HepG2 (cell line): ENCODE results near the gene KLF13. TPM values are rescaled to one million over a fixed set of nuclear protein-coding genes. Genes with fewer than 3 reads are reported as not detected.

Experiments
- ATAC-seq: fragments of 200-7000 bp; cut with Tn5 transposase; 3 replicates; pipeline ENCODE4 v1.9.1; 2020; ENCODE audit warnings: mild to moderate bottlenecking, moderate library complexity
- BruUV-seq: library from RNA; stranded (reverse); fragments of 400-500 nt; replicated peaks from 2 replicates; lab custom pipeline; 2021; lab: Mats Ljungman, UMichigan
- CTCF ChIA-PET: fragments of 300-600 bp; formaldehyde crosslinking; extraction: SDS; loops from one replicate; lab custom pipeline; 2021; ENCODE audit warnings: low total read pairs, inconsistent platforms, low intra/inter-chr PET ratio; lab: Yijun Ruan, JAX
- POLR2A ChIA-PET: fragments of 350-600 bp; sonication (Branson Sonifier 250); formaldehyde crosslinking; loops from one replicate; lab custom pipeline; 2020; ENCODE audit warnings: antibody characterized with exemption, inconsistent platforms; lab: Yijun Ruan, JAX
- DNase-seq: peaks from one replicate; pipeline ENCODE4 v3.0.0-alpha.2; 2015; ENCODE audit warnings: low spot score
- FAIRE-seq: peaks from 3 replicates; lab custom pipeline; 2011; peaks lifted over from hg19 to GRCh38; lab: Jason Lieb, UNC
- H2AFZ ChIP-seq: one replicate; pipeline ENCODE4 v1.6.1; 2011; ENCODE audit warnings: low read length, inconsistent platforms
- H3K27ac ChIP-seq: fragments of 300-600 bp; 3 replicates; pipeline ENCODE4 v1.8.0; 2011; ENCODE audit warnings: mixed run types, mild to moderate bottlenecking, mixed read lengths, low read length, inconsistent platforms; ENCODE audit not compliant: insufficient read depth; ENCODE audit errors: extremely low read length
- H3K27me3 ChIP-seq, 2 experiments: fragments of 200-600 bp in 1 of 2; 2 replicates in 1 of 2; 3 replicates in 1 of 2; pipeline versions ENCODE4 v1.6.0 to v1.8.0; 2011; ENCODE audit warnings: low read length in 2 of 2, mild to moderate bottlenecking in 2 of 2, moderate library complexity in 2 of 2, inconsistent platforms in 1 of 2; ENCODE audit not compliant: insufficient read depth in 2 of 2, control insufficient read depth in 1 of 2
- H3K36me3 ChIP-seq, 2 experiments: fragments of 200-600 bp in 1 of 2; replicated peaks in 1 of 2; 2 replicates in 1 of 2; 3 replicates in 1 of 2; pipeline versions ENCODE4 v1.5.1 to v1.8.0; 2011; ENCODE audit warnings: low read length in 2 of 2, inconsistent platforms in 1 of 2; ENCODE audit not compliant: insufficient read depth in 2 of 2, control insufficient read depth in 1 of 2
- H3K4me1 ChIP-seq: 2 replicates; pipeline ENCODE4 v1.5.1; 2012; ENCODE audit warnings: low read length, inconsistent platforms; ENCODE audit not compliant: insufficient read depth
- H3K4me2 ChIP-seq: 2 replicates; pipeline ENCODE4 v1.6.0; 2011; ENCODE audit warnings: low read depth, low read length, inconsistent platforms
- H3K4me3 ChIP-seq, 3 experiments: fragments of 200-600 bp in 1 of 3; sonication (generic), shearing (Covaris generic) in 1 of 3; replicated peaks in 1 of 3; 2 replicates each; pipeline ENCODE4 v1.5.1; 2011 to 2016; ENCODE audit warnings: low read length in 3 of 3, inconsistent platforms in 2 of 3, low read depth in 2 of 3, mild to moderate bottlenecking in 2 of 3, control low read depth in 1 of 3, mixed read lengths in 1 of 3; ENCODE audit not compliant: insufficient read depth in 1 of 3
- H3K79me2 ChIP-seq: one replicate; pipeline ENCODE4 v1.6.1; 2011; ENCODE audit warnings: low read length, inconsistent platforms; ENCODE audit not compliant: insufficient read depth
- H3K9ac ChIP-seq: 2 replicates; pipeline ENCODE4 v1.6.0; 2011; ENCODE audit warnings: mild to moderate bottlenecking, low read depth, low read length, inconsistent platforms; ENCODE audit not compliant: insufficient read depth
- H3K9me3 ChIP-seq: 2 replicates; pipeline ENCODE4 v1.5.1; 2012; ENCODE audit warnings: mild to moderate bottlenecking, low read length
- H4K20me1 ChIP-seq: 2 replicates; pipeline ENCODE4 v1.6.0; 2011; ENCODE audit warnings: inconsistent platforms, mild to moderate bottlenecking, low read length, moderate library complexity; ENCODE audit not compliant: insufficient read depth
- ATF1 ChIP-seq: IDR thresholded peaks from 2 replicates; pipeline ENCODE4 v1.6.1; 2016; ENCODE audit warnings: mild to moderate bottlenecking, control low read depth
- CHD4 ChIP-seq: fragments of 200-600 bp; sonication (generic); IDR thresholded peaks from 2 replicates; pipeline ENCODE4 v1.7.0; 2017; ENCODE audit warnings: mild to moderate bottlenecking, low read length, borderline replicate concordance
- FLYWCH1 ChIP-seq: sonication (generic); formaldehyde crosslinking; IDR thresholded peaks from 2 replicates; pipeline ENCODE4 v1.8.1; 2023; ENCODE audit warnings: mild to moderate bottlenecking, missing genetic modification reagents
- GATA4 ChIP-seq: sonication (generic); IDR thresholded peaks from 2 replicates; pipeline ENCODE4 v1.6.1; 2016; ENCODE audit warnings: antibody characterized with exemption, low read depth, borderline replicate concordance
- JDP2 ChIP-seq: sonication (generic); formaldehyde crosslinking; IDR thresholded peaks from 2 replicates; pipeline ENCODE4 v1.8.1; 2022; ENCODE audit warnings: missing genetic modification reagents, borderline replicate concordance
- LCORL ChIP-seq, 2 experiments: fragments of 450-650 bp in 1 of 2; sonication (generic) in 1 of 2; formaldehyde crosslinking in 1 of 2; IDR thresholded peaks; 2 replicates each; pipeline versions ENCODE4 v1.5.0 to v1.6.1; 2017 to 2020; ENCODE audit warnings: antibody characterized with exemption in 1 of 2, missing genetic modification reagents in 1 of 2
- NR2F2 ChIP-seq: IDR thresholded peaks from 2 replicates; pipeline ENCODE4 v1.6.1; 2012; ENCODE audit warnings: low read depth, inconsistent platforms, borderline replicate concordance
- POLR2G ChIP-seq: fragments of 200-400 bp; formaldehyde crosslinking; IDR thresholded peaks from 2 replicates; pipeline ENCODE4 v1.6.1; 2018; ENCODE audit warnings: mild to moderate bottlenecking, low read depth, low read length, moderate library complexity
- SATB2 ChIP-seq: sonication (generic); formaldehyde crosslinking; IDR thresholded peaks from 2 replicates; pipeline ENCODE4 v1.5.0; 2020; ENCODE audit warnings: missing genetic modification reagents
- ZNF772 ChIP-seq: sonication (generic); formaldehyde crosslinking; IDR thresholded peaks from 2 replicates; pipeline ENCODE4 v1.5.0; 2020; ENCODE audit warnings: mild to moderate bottlenecking, missing genetic modification reagents
- ZNF776 ChIP-seq: sonication (generic); formaldehyde crosslinking; IDR thresholded peaks from 2 replicates; pipeline ENCODE4 v1.4.0; 2020; ENCODE audit warnings: mild to moderate bottlenecking, missing genetic modification reagents
- WGBS: methylation state at CpG from one replicate; pipeline ENCODE4 v1.1.6; 2017; ENCODE audit warnings: low lambda C conversion rate; 5-methylcytosine and 5-hydroxymethylcytosine counted together
- in situ Hi-C: cut with HindIII; loops from 2 replicates; pipeline ENCODE4 v1.10.0; 2017; ENCODE audit warnings: low pct_unique_long_range_greater_than_20kb; ENCODE audit not compliant: extremely low pct_ligation_motif_present
- intact Hi-C: fragments of 100-400 bp; cut with micrococcal nuclease; formaldehyde crosslinking; loops from one replicate; pipeline ENCODE4 v1.10.0; 2022; ENCODE audit not compliant: unreplicated experiment
- polyA plus RNA-seq, 8 experiments: library from polyadenylated mRNA; depleted of rRNA in 3 of 8; stranded (reverse) in 7 of 8; unstranded in 1 of 8; fragments of >200 nt; fragmentation: Illumina TruSeq in 4 of 8; extraction: Trizol in 4 of 8; gene quantifications; 2 replicates each; pipeline versions ENCODE4 v1.2.1 to v1.2.3, GENCODE V29; 2011 to 2016; ENCODE audit warnings: low read depth in 4 of 8, missing spikeins in 1 of 8, mixed read lengths in 1 of 8; ENCODE audit not compliant: insufficient read depth in 1 of 8
- total RNA-seq, 5 experiments: library from RNA; depleted of rRNA; stranded (reverse); fragments of >200 nt; fragmentation: Illumina TruSeq; extraction: Trizol; gene quantifications; 2 replicates each; pipeline ENCODE4 v1.2.3, GENCODE V29; 2016; ENCODE audit warnings: low read depth in 1 of 5
- TF ChIP-seq, protein P1 (sequence below): IDR thresholded peaks from 2 replicates; pipeline ENCODE4 v1.6.1; 2016; ENCODE audit warnings: missing compliant biosample characterization, missing genetic modification reagents, borderline replicate concordance
- TF ChIP-seq, protein P2 (sequence below): sonication (generic); formaldehyde crosslinking; IDR thresholded peaks from 2 replicates; pipeline ENCODE4 v1.4.0; 2020; ENCODE audit warnings: missing genetic modification reagents
- TF ChIP-seq, protein P3 (sequence below): sonication (generic); formaldehyde crosslinking; IDR thresholded peaks from 2 replicates; pipeline ENCODE4 v1.4.0; 2020; ENCODE audit warnings: mild to moderate bottlenecking, missing genetic modification reagents

Gene KLF13
- total and polyA plus RNA-seq, 2 of the 13 experiments (the other 11 are each of a cell fraction or from before 2014, with no cell fraction given), result 16.8 to 25.1 TPM

DNA sequence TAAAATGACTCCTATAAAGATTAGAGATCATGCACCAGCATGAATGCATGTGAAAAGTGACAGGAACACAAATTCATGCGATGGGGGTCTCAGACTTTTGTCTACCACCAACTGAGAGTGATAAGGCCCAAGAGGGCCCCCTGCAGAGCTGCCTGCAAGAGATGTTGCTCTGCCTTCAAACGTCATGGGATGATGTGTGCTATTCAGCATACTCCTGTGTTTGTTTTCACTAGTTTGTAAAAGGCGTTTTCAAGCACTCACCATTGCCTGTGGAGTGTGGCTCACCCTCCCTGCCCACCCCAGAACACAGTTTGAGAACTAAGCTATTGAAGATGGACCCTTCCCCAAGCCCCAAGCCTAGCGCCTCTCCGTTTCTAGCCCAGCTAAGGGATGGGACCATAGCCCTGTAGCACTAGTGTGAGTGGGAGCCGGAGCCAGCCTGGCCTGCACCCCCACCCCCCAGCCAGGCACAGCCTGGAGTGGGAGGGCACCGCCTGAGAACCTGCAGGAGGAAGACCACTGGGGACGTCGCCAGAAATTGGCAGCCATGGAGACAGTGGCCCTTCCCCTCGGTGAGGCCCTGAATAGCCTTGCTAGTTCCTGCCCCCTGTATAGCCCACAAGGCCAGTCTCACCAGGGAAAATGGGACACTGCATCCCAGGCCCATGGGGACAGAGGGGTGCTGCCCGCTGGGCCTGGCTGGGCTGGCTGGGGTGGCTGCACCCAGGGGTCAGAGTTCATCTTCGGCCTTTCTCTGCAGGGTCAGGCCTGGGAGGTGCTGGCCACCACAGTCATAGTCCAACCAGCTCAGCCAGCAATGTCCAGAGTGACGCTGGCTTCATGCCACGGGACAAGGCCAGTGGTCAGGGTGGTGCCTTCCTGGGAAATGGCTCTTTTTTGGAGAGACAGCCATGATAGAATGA lies 22.6 kb upstream of the KLF13 start:
- FAIRE-seq, result no peak
- Histone ChIP-seq H3K79me2 (no peaks in the 10 kb centered on the region), H3K4me1 (peaks cover 81% of the 10 kb centered on the region), H2AFZ (peak overlapping the region; percentile 77), H3K9ac (0 out of 2 replicates have a peak overlapping the region, but pooled peaks have one; percentile 13), H3K27me3 (no peaks in the 10 kb centered on the region), H3K36me3 (no peaks in the 10 kb centered on the region), H3K9me3 (no peaks in the 10 kb centered on the region), H3K27ac (no peak overlapping the region), H3K4me3 (peak overlapping the region in 2 of 3 experiments; percentile 17 to 63; a peak in 2 of 6 replicates), H3K4me2 (peak overlapping the region; percentile 84), H4K20me1 (no peaks in the 10 kb centered on the region)
- no peak for DNase-seq
- ChIA-PET CTCF (no interaction called here), POLR2A (interaction anchor here (0.9 to 2.4 kb wide), 3 partner anchors 22 to 39 kb away, joined by 3 to 10 read pairs (median 4); no protein-coding TSS in a partner anchor)
- intact Hi-C loops, result no loop called here
- BruUV-seq, result no TSS peak
- in situ Hi-C loops, result no loop called here
- WGBS, result 0% methylated on average over 4 of the region's 14 CpGs
- ATAC-seq, result peak; percentile 67
- TF ChIP-seq JDP2 (CRISPR knock-in tag), result no peak
- no peak for TF ChIP-seq FLYWCH1
- no peak for TF ChIP-seq NR2F2
- no peak for TF ChIP-seq GATA4
- TF ChIP-seq, protein P1, sequence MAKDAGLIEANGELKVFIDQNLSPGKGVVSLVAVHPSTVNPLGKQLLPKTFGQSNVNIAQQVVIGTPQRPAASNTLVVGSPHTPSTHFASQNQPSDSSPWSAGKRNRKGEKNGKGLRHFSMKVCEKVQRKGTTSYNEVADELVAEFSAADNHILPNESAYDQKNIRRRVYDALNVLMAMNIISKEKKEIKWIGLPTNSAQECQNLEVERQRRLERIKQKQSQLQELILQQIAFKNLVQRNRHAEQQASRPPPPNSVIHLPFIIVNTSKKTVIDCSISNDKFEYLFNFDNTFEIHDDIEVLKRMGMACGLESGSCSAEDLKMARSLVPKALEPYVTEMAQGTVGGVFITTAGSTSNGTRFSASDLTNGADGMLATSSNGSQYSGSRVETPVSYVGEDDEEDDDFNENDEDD (CRISPR knock-in tag), result no peak
- TF ChIP-seq LCORL (IDR thresholded peaks at IDR 0.05), result no peak
- TF ChIP-seq LCORL (CRISPR knock-in tag; IDR thresholded peaks at IDR 0.05), result peak; percentile 88
- TF ChIP-seq CHD4, result no peak
- TF ChIP-seq ATF1 (CRISPR knock-in tag), result no peak
- no peak for TF ChIP-seq ZNF772
- TF ChIP-seq, protein P2, sequence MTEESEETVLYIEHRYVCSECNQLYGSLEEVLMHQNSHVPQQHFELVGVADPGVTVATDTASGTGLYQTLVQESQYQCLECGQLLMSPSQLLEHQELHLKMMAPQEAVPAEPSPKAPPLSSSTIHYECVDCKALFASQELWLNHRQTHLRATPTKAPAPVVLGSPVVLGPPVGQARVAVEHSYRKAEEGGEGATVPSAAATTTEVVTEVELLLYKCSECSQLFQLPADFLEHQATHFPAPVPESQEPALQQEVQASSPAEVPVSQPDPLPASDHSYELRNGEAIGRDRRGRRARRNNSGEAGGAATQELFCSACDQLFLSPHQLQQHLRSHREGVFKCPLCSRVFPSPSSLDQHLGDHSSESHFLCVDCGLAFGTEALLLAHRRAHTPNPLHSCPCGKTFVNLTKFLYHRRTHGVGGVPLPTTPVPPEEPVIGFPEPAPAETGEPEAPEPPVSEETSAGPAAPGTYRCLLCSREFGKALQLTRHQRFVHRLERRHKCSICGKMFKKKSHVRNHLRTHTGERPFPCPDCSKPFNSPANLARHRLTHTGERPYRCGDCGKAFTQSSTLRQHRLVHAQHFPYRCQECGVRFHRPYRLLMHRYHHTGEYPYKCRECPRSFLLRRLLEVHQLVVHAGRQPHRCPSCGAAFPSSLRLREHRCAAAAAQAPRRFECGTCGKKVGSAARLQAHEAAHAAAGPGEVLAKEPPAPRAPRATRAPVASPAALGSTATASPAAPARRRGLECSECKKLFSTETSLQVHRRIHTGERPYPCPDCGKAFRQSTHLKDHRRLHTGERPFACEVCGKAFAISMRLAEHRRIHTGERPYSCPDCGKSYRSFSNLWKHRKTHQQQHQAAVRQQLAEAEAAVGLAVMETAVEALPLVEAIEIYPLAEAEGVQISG (CRISPR knock-in tag), result peak; percentile 31; the same call in 1 of the 2 replicates
- TF ChIP-seq, protein P3, sequence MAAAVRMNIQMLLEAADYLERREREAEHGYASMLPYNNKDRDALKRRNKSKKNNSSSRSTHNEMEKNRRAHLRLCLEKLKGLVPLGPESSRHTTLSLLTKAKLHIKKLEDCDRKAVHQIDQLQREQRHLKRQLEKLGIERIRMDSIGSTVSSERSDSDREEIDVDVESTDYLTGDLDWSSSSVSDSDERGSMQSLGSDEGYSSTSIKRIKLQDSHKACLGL (CRISPR knock-in tag), result peak; percentile 19
- TF ChIP-seq ZNF776 (CRISPR knock-in tag), result no peak
- no peak for TF ChIP-seq POLR2G
- TF ChIP-seq SATB2 (CRISPR knock-in tag), result no peak
